ENCODE measurements around the gene ANKRD13D.
A peak's percentile ranks its signal among the peaks of the same experiment; 100 is the strongest.

- TF ChIP-seq, protein P1, sequence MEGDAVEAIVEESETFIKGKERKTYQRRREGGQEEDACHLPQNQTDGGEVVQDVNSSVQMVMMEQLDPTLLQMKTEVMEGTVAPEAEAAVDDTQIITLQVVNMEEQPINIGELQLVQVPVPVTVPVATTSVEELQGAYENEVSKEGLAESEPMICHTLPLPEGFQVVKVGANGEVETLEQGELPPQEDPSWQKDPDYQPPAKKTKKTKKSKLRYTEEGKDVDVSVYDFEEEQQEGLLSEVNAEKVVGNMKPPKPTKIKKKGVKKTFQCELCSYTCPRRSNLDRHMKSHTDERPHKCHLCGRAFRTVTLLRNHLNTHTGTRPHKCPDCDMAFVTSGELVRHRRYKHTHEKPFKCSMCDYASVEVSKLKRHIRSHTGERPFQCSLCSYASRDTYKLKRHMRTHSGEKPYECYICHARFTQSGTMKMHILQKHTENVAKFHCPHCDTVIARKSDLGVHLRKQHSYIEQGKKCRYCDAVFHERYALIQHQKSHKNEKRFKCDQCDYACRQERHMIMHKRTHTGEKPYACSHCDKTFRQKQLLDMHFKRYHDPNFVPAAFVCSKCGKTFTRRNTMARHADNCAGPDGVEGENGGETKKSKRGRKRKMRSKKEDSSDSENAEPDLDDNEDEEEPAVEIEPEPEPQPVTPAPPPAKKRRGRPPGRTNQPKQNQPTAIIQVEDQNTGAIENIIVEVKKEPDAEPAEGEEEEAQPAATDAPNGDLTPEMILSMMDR (IDR thresholded peaks at IDR 0.05): no peak
- peak in 1 of 2 donors; percentile 61 for TF ChIP-seq POLR2AphosphoS5 (IDR thresholded peaks at IDR 0.05; ENCODE audit: insufficient read depth in 1 of 2, low read depth in 1 of 2)
- no peak for TF ChIP-seq POLR2A (IDR thresholded peaks at IDR 0.05)
These were observed 40.5 kb upstream of the ANKRD13D start for GRCh38 chr11:67248653-67249052.
